Neuron (in vitro differentiated cells): Measurements from ENCODE around the gene ARSI.

Experiments
- H2AFZ ChIP-seq: one replicate; pipeline ENCODE4 v1.6.1; 2013; ENCODE audit warnings: low read depth, mild to moderate bottlenecking, inconsistent platforms, low read length, moderate library complexity
- H3K27me3 ChIP-seq: one replicate; pipeline ENCODE4 v1.6.1; 2013; ENCODE audit warnings: low read length; ENCODE audit not compliant: insufficient read depth
- H3K36me3 ChIP-seq: one replicate; pipeline ENCODE4 v1.6.1; 2013; ENCODE audit warnings: low read length; ENCODE audit not compliant: insufficient read depth
- H3K4me1 ChIP-seq: one replicate; pipeline ENCODE4 v1.6.1; 2013; ENCODE audit warnings: low read length; ENCODE audit not compliant: insufficient read depth
- H3K4me3 ChIP-seq: 2 replicates; pipeline ENCODE4 v1.5.1; 2013; ENCODE audit warnings: mild to moderate bottlenecking, low read length, moderate library complexity
- H3K9me3 ChIP-seq: one replicate; pipeline ENCODE4 v1.6.1; 2013; ENCODE audit warnings: low read length

The ARSI gene

GRCh38 chr5:150302301-150303069, at the start of gene ARSI:
Gene ARSI, minus strand, starts transcription at chr5:150302905. Its CDS starts 532 bp downstream, at chr5:150302373.
- no peaks in the 10 kb centered on the region for H3K27me3 ChIP-seq
- no peak within 1 kb of the TSS for H2AFZ ChIP-seq
- no peaks in the 10 kb centered on the region for H3K36me3 ChIP-seq
- H3K4me1 ChIP-seq: peaks cover 26% of the 10 kb centered on the region
- no peak within 1 kb of the TSS for H3K4me3 ChIP-seq
- no peaks in the 10 kb centered on the region for H3K9me3 ChIP-seq

DNA sequence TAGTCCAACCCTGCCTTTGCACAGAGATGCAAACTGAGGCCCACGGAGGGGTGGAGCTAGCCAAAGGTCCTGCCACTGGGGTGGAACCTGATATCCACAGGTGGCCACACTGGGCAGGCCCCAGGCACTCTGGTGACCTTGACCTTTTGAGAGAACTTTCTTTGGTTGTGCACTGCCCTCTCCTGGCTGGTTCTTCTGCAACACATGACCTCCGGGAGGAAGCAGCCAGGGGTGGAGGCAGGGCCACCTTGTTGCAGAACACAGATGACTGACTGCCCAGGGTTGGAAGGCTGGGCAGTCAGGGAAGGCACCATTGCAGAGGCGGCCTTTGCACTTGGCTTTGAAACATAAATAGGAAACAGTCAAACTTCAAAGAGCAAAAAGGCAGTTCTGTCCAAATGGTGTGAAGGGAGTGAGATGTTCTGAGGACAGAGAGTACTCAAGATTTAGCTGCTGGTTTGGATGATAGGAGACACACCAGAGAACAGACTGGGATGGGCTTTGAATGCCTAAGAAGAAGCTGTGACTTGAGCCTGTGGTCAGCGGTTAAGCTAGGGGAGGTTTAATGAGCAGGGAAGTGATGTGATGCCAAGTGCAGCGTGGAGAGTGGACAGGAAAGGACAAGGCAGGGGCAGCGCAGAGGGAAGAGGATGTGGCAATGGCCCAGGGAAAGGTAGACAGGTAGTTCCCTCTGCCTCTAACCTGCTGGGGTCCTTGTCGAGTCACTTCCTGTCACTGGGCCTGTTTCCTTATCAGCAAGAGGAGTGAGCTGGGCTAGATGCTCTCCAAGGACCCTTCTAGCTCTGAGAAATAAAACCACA, 48.0 kb upstream of the ARSI start:
- no peaks in the 10 kb centered on the region for H3K27me3 ChIP-seq
- no peak overlapping the region for H3K4me3 ChIP-seq
- no peaks in the 10 kb centered on the region for H3K9me3 ChIP-seq
- peaks cover 39% of the 10 kb centered on the region for H3K4me1 ChIP-seq
- no peaks in the 10 kb centered on the region for H3K36me3 ChIP-seq
- no peak overlapping the region for H2AFZ ChIP-seq

DNA sequence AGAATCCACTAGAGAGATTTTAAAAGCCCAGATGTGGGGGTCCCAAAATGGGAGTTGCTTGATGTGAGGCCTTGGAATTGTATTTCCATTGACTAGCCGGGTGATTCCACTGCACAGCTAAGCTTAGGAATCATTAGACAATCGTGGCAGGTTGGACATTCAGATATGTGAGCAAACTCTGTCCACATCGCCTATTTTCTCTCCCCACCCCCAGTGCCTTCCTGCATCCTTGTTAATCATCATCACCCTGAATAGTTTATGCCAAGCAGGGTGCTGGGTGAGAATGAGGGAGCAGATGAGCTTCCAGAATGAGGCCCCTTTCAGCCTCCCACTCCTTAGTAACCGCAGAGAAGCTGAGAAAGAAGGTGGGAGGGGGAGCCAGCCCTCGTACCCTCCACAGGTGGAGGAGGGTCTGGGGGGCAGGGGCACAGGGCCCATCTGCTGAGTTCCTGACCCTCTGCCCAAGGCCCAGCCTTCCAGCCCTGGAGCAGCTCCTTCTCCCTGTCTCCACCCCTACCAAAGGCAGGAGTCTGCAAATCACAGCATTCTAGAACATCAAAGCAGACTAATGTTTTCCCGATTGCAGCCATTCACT, 47.1 kb upstream of the ARSI start:
- no peak overlapping the region for H2AFZ ChIP-seq
- no peaks in the 10 kb centered on the region for H3K9me3 ChIP-seq
- no peaks in the 10 kb centered on the region for H3K36me3 ChIP-seq
- H3K4me3 ChIP-seq: no peak overlapping the region
- no peaks in the 10 kb centered on the region for H3K27me3 ChIP-seq
- H3K4me1 ChIP-seq: peaks cover 41% of the 10 kb centered on the region

- no peak overlapping the region for H2AFZ ChIP-seq
- peaks cover 45% of the 10 kb centered on the region for H3K4me1 ChIP-seq
- H3K9me3 ChIP-seq: no peaks in the 10 kb centered on the region
- no peak overlapping the region for H3K4me3 ChIP-seq
- no peaks in the 10 kb centered on the region for H3K27me3 ChIP-seq
- H3K36me3 ChIP-seq: no peaks in the 10 kb centered on the region
Observed at GRCh38 chr5:150347451-150347850, 44.7 kb upstream of the ARSI start.

GRCh38 chr5:150347003-150347402, 44.3 kb upstream of the ARSI start:
- Histone ChIP-seq H3K4me1 (peaks cover 45% of the 10 kb centered on the region), H3K4me3 (no peak overlapping the region), H3K36me3 (no peaks in the 10 kb centered on the region)

DNA sequence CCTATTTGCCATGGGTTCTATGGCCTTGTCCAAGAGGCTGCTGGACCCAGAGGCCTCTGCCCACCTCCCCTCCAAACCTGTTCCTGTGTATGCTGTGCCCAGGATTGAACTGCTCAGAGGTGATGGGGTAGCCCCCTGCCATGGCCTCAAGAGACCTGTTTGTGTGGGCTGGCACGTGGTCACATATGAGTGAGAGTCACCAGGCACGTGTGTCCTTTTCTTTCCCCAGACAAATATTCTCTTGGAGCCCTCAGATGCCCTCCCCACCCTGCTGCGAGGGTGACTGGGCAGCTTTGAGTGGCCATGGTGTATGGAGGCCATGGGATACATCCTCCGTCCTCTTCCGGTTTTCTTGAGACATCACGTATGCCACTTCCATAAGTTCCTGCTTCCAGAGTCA, 43.9 kb upstream of the ARSI start:
- H3K27me3 ChIP-seq: no peaks in the 10 kb centered on the region
- no peak overlapping the region for H2AFZ ChIP-seq
- H3K9me3 ChIP-seq: no peaks in the 10 kb centered on the region
- H3K4me1 ChIP-seq: peaks cover 45% of the 10 kb centered on the region
- H3K36me3 ChIP-seq: no peaks in the 10 kb centered on the region
- H3K4me3 ChIP-seq: no peak overlapping the region

More at GRCh38 chr5:150347003-150347402, 44.3 kb upstream of the ARSI start:
- H3K27me3 ChIP-seq: no peaks in the 10 kb centered on the region
- no peak overlapping the region for H2AFZ ChIP-seq
- no peaks in the 10 kb centered on the region for H3K9me3 ChIP-seq

DNA sequence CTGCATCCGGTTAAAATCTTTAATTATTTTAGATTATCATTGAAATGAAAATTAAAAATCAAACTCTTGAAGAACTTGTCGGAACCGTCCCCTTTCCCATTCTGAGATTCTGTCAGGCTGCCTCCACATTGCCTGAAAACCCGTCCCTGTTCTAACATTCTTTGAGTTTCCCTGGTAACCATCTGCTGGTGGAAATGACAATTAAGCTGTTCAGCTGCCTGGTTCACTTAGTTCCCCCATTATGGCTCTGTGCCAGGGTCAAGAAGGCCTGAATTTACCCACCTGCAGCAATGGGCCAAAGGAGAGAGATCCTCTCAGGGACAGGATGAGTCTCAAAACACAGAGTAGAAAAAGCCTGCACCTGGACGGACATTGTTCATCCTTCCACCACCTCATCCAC, 43.0 kb upstream of the ARSI start:
- H3K4me1 ChIP-seq: peaks cover 41% of the 10 kb centered on the region
- H2AFZ ChIP-seq: no peak overlapping the region
- no peaks in the 10 kb centered on the region for H3K9me3 ChIP-seq
- no peak overlapping the region for H3K4me3 ChIP-seq
- H3K27me3 ChIP-seq: no peaks in the 10 kb centered on the region
- H3K36me3 ChIP-seq: no peaks in the 10 kb centered on the region

DNA sequence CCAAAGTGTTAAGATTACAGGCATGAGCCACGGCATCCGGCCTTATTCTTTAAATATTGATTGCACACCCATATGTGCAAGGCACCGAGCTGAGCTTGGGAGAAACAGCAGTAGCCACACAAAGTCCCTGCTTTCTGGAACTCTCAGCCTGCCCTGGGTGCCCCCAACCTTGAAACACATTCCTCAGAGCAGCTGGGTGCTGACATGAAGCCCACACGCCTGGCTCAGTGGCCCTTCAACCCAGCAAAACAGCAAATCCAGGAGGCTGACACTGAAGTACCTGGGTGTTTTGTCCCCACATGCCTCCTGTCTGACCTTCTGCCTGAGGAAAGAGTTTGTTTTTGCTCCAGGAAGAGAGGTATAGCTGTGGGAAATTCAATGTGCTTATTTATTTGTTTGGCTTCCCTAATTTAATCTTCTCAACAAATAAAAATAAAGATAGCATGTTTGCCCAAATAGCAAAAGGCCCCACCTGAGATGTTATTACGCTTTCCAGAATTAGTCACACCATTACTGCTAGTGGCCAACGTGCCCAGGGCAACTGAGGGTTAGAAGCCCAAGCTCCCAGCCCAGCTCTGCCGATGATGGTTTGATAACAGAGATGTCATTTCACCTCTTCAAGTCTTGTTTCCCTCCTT, 41.4 kb upstream of the ARSI start:
- Histone ChIP-seq H3K27me3 (no peaks in the 10 kb centered on the region), H2AFZ (no peak overlapping the region), H3K9me3 (no peaks in the 10 kb centered on the region), H3K4me3 (no peak overlapping the region), H3K36me3 (no peaks in the 10 kb centered on the region), H3K4me1 (peaks cover 35% of the 10 kb centered on the region)

- Histone ChIP-seq H3K4me3 (no peak overlapping the region), H3K27me3 (no peaks in the 10 kb centered on the region), H3K4me1 (peaks cover 31% of the 10 kb centered on the region), H3K9me3 (no peaks in the 10 kb centered on the region), H2AFZ (no peak overlapping the region), H3K36me3 (no peaks in the 10 kb centered on the region)
Observed at GRCh38 chr5:150342583-150342982, 39.9 kb upstream of the ARSI start.

- peaks cover 25% of the 10 kb centered on the region for H3K4me1 ChIP-seq
- H3K9me3 ChIP-seq: no peaks in the 10 kb centered on the region
- H3K36me3 ChIP-seq: no peaks in the 10 kb centered on the region
- H3K27me3 ChIP-seq: no peaks in the 10 kb centered on the region
- no peak overlapping the region for H2AFZ ChIP-seq
- H3K4me3 ChIP-seq: no peak overlapping the region
Observed at GRCh38 chr5:150341989-150342388, 39.3 kb upstream of the ARSI start.

- no peak overlapping the region for H2AFZ ChIP-seq
- no peaks in the 10 kb centered on the region for H3K36me3 ChIP-seq
- peaks cover 18% of the 10 kb centered on the region for H3K4me1 ChIP-seq
- H3K4me3 ChIP-seq: no peak overlapping the region
- H3K27me3 ChIP-seq: no peaks in the 10 kb centered on the region
- H3K9me3 ChIP-seq: no peaks in the 10 kb centered on the region
Observed at GRCh38 chr5:150341331-150341730, 38.6 kb upstream of the ARSI start.

DNA sequence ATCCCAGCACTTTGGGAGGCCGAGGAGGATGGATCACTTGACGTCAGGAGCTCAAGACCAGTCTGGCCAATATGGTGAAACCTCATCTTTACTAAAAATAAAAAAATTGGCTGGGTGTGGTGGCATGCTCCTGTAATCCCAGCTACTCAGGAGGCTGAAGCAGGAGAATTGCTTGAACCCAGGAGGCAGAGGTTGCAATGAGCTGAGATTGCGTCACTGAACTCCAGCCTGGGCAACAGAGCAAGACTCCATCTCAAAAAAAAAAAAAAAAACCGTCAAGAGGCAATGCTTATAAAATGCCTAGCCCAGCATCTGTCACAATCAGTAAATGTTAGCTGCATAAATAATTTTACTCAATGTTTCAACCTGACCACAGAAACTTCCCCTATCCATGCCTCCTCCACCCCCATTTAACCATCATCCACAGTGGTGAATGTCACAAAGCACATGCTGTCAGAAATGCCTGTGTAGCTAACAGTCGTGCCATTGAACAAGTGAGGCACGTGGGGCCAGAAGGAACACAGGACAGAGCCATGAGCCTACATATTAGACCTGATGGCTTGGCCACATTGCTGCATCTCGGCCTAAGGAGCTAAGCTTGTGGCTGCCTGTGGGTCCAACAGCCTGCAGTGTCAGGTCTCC, 38.0 kb upstream of the ARSI start:
- Histone ChIP-seq H3K36me3 (no peaks in the 10 kb centered on the region), H2AFZ (no peak overlapping the region), H3K27me3 (no peaks in the 10 kb centered on the region), H3K4me3 (no peak overlapping the region), H3K4me1 (peaks cover 13% of the 10 kb centered on the region), H3K9me3 (no peaks in the 10 kb centered on the region)
